ENCODE data around the gene SORCS2. TPM values are rescaled to one million over a fixed set of nuclear protein-coding genes. Genes with fewer than 3 reads are reported as not detected.

Gene SORCS2
- total RNA-seq, 4 donors from 2014 or later, result 1.1 to 2.5 (median 2.0) TPM

DNA sequence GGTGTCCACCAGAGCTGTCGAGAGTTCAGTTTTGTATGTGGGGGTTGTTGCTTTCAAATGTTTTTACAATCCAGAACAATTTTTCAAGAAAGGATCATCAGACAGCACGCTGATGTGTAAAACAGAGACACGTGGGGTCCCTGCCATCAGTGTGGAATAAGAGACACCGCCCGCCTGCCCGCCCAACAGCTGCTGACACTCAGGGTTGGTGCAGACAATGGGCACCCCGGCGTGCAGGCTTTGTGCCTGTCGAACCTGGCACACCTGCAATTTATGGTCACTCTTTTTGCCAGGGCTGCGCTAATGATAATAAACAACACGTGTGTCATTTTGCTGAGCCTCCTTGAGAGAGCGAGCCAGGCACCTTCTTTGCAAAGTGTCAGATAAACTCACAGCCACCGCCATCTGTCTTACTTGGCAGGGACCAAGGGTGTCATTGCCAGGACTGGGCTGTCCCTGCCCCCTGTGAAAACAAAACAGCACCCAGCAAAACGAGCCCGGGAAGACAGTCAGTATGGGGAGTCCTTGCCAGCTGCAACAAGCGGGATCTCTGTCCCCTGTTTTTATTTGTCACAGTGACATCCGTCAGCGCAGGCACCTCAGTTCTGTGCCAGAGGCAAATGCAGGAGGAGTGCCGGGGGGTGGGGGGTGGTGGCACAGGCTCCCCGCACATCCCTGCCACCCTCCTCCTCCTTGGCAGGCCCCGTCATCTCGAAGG lies 173.3 kb downstream of the SORCS2 start:
- no peak for TF ChIP-seq POLR2A (IDR thresholded peaks at IDR 0.05)
- TF ChIP-seq, protein P1, sequence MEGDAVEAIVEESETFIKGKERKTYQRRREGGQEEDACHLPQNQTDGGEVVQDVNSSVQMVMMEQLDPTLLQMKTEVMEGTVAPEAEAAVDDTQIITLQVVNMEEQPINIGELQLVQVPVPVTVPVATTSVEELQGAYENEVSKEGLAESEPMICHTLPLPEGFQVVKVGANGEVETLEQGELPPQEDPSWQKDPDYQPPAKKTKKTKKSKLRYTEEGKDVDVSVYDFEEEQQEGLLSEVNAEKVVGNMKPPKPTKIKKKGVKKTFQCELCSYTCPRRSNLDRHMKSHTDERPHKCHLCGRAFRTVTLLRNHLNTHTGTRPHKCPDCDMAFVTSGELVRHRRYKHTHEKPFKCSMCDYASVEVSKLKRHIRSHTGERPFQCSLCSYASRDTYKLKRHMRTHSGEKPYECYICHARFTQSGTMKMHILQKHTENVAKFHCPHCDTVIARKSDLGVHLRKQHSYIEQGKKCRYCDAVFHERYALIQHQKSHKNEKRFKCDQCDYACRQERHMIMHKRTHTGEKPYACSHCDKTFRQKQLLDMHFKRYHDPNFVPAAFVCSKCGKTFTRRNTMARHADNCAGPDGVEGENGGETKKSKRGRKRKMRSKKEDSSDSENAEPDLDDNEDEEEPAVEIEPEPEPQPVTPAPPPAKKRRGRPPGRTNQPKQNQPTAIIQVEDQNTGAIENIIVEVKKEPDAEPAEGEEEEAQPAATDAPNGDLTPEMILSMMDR (IDR thresholded peaks at IDR 0.05), result no peak
- Histone ChIP-seq H3K4me3 (no peak overlapping the region), H3K27me3 (peaks cover 0 to 48% (median 0%) of the 10 kb centered on the region in 4 donors), H3K9me3 (no peaks in the 10 kb centered on the region), H3K27ac (no peak overlapping the region), H3K36me3 (no peaks in the 10 kb centered on the region), H3K4me1 (peaks cover 0 to 16% (median 0%) of the 10 kb centered on the region in 3 donors)
- 33 to 41% methylated on average over 16 to 20 of the region's 22 CpGs for WGBS, 2 donors
- intact Hi-C loops (cut with DNase I), result no loop called here
- no peak for DNase-seq

DNA sequence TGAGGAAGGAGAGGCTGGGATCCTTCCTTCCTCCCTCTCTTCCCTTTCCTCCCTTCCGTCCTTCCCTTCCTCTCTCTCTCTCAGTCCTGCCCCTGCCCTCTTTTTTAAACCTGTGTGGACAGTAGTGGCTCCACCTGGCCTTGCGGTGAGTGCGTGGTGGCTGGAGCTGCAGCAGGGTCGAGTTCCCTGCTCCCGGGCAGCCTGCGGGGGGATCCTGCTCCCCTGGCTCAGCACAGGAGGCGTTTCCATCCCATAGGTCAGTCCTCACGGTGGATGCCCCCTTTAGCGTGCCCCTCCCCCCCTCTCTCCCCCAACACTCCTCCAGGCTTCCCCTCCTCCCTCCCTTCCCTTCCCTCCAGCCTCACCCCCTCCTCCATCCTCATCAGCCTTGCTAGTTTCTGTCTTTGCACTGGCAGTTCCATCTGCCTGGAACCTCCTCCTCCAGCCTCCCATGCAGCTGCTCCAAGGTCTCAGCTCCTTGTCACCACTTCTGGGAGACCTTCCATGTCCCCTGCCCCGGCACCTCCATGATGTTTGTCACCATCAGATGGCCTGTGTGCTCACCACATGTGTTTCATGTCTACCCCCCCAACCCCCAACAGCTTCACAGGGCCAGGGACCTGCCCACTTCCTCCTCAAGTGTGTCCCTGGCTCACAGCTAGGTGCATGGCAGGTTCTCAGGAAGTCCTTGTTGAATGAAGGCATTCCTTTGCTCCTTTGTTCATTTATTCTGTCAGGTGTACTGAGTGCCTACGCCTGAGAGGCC lies 174.0 kb downstream of the SORCS2 start:
- no peaks in the 10 kb centered on the region for H3K36me3 ChIP-seq
- H3K27me3 ChIP-seq, result peaks cover 0 to 48% (median 0%) of the 10 kb centered on the region in 4 donors
- WGBS, 2 donors, result 17 to 37% methylated on average over 9 of the region's 11 CpGs
- H3K27ac ChIP-seq, result no peak overlapping the region
- no peaks in the 10 kb centered on the region for H3K9me3 ChIP-seq
- no peak for DNase-seq
- TF ChIP-seq, protein P1 (IDR thresholded peaks at IDR 0.05), result no peak
- TF ChIP-seq POLR2A (IDR thresholded peaks at IDR 0.05), result no peak
- H3K4me3 ChIP-seq, result no peak overlapping the region
- peaks cover 0 to 16% (median 0%) of the 10 kb centered on the region in 3 donors for H3K4me1 ChIP-seq
- intact Hi-C loops (cut with DNase I), result no loop called here

DNA sequence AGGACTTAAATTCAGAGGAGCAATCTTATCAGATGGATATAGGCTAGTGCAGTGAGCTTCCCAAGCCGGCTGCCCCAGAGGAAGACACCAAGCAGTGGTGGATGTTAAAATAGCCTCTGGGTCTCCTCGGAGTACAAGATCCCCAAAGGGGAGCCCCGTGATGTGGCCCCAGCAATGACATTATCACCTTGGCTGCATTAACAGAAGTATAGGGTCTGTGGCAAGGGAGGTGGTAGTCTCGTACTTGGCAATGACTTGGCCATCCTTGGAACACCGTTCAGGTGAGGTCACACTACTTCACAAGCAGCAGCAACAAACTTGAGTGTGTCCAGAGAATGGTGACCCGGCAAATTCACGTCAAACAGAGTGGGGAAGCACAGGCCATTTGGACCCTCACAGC lies 174.6 kb downstream of the SORCS2 start:
- Histone ChIP-seq H3K36me3 (no peaks in the 10 kb centered on the region), H3K4me1 (peaks cover 0 to 16% (median 0%) of the 10 kb centered on the region in 3 donors), H3K27ac (no peak overlapping the region), H3K9me3 (no peaks in the 10 kb centered on the region), H3K27me3 (peaks cover 0 to 48% (median 0%) of the 10 kb centered on the region in 4 donors), H3K4me3 (no peak overlapping the region)
- DNase-seq, result no peak
- 67 to 72% methylated on average over 4 to 7 of the region's 7 CpGs for WGBS, 2 donors
- intact Hi-C loops (cut with DNase I), result no loop called here
- TF ChIP-seq POLR2A (IDR thresholded peaks at IDR 0.05), result no peak
- TF ChIP-seq, protein P1 (IDR thresholded peaks at IDR 0.05), result no peak

DNA sequence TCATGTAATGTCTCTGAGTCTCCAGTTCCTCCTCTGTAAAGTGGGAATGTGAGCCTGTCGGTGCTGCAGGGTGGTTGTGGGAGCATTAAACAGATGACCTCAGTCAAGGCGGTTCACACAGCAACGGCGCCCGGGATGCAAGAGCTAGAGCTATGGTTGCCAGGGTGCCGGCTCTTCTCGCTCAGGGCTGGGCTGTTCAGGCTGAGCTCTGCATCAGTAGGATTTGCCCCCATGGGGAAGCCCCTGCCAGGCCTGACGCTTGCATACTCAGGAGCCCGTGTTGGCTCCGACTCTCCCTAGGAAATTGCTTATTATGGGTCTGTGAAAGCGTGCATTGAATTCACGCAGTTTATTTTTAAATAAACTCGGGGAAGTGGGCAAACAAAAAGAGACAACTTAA lies 175.1 kb downstream of the SORCS2 start:
- H3K9me3 ChIP-seq, result no peaks in the 10 kb centered on the region
- H3K27ac ChIP-seq, result no peak overlapping the region
- DNase-seq, result no peak
- no peaks in the 10 kb centered on the region for H3K36me3 ChIP-seq
- peaks cover 0 to 48% (median 0%) of the 10 kb centered on the region in 4 donors for H3K27me3 ChIP-seq
- 85% methylated on average over 6 of the region's 13 CpGs; no CpG with 5 or more reads in 1 of the 2 donors for WGBS, 2 donors
- TF ChIP-seq POLR2A (IDR thresholded peaks at IDR 0.05), result no peak
- TF ChIP-seq, protein P1 (IDR thresholded peaks at IDR 0.05), result no peak
- peaks cover 0 to 16% (median 0%) of the 10 kb centered on the region in 3 donors for H3K4me1 ChIP-seq
- no peak overlapping the region for H3K4me3 ChIP-seq
- intact Hi-C loops (cut with DNase I), result no loop called here

DNA sequence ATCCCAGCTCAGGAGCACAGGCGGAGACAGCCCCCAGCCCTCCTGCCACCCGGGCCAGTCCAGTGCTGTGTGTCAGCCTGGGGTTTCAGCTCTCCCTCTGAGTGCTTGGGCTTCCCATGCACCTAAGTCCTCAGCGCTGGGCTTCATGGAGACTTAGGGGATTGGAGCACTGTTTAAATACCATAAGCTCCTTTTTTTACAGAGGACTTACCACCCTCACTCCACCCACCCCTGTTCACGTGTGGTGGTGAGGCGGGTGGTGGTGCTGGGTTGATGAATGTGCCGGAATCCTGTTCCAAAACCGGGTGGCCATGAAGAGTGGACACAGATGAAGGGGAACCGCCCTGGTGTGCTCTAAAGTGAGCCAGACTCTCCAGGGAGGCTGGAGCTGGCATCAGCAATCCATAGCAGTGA lies 175.5 kb downstream of the SORCS2 start:
- H3K4me1 ChIP-seq, result peaks cover 0 to 16% (median 0%) of the 10 kb centered on the region in 3 donors
- 68 to 79% methylated on average over 3 to 6 of the region's 8 CpGs for WGBS, 2 donors
- no peaks in the 10 kb centered on the region for H3K9me3 ChIP-seq
- H3K36me3 ChIP-seq, result no peaks in the 10 kb centered on the region
- peaks cover 0 to 48% (median 0%) of the 10 kb centered on the region in 4 donors for H3K27me3 ChIP-seq
- H3K27ac ChIP-seq, result no peak overlapping the region
- TF ChIP-seq, protein P1 (IDR thresholded peaks at IDR 0.05), result no peak
- TF ChIP-seq POLR2A (IDR thresholded peaks at IDR 0.05), result no peak
- H3K4me3 ChIP-seq, result no peak overlapping the region
- no peak for DNase-seq
- intact Hi-C loops (cut with DNase I), result no loop called here

Data from esophagus squamous epithelium (tissue), 5 donors.